Thymus (tissue), 11 donors: ENCODE data around the gene ST6GALNAC4. TPM values are rescaled to one million over a fixed set of nuclear protein-coding genes. Genes with fewer than 3 reads are reported as not detected.
"Not testable (repeated sequence)": the region's sequence is repeated elsewhere in the genome, so short reads cannot be mapped to it uniquely, and the experiment has no call there.

ENCODE experiments used
- DNase-seq, 9 donors: peaks; one replicate each; pipeline ENCODE4 v3.0.0-alpha.2; 2013; ENCODE audit warnings: low spot score in 9 of 9, low read depth in 6 of 9, missing footprints in 1 of 9
- H3K27ac ChIP-seq, 2 donors: one replicate each; pipeline ENCODE4 v1.5.1; 2013; ENCODE audit warnings: control low read depth in 1 of 2, low read depth in 1 of 2, low read length in 1 of 2, mild to moderate bottlenecking in 1 of 2, moderate library complexity in 1 of 2
- H3K27me3 ChIP-seq, 2 donors: one replicate each; pipeline ENCODE4 v1.5.1; 2013; ENCODE audit warnings: low read length in 1 of 2; ENCODE audit not compliant: control insufficient read depth in 2 of 2, insufficient read depth in 1 of 2
- H3K36me3 ChIP-seq, 2 donors: one replicate each; pipeline ENCODE4 v1.5.1; 2013; ENCODE audit warnings: low read length in 1 of 2, mild to moderate bottlenecking in 1 of 2, moderate library complexity in 1 of 2; ENCODE audit not compliant: control insufficient read depth in 2 of 2, insufficient read depth in 2 of 2
- H3K4me1 ChIP-seq, 2 donors: one replicate each; pipeline ENCODE4 v1.5.1; 2013; ENCODE audit warnings: low read length in 2 of 2; ENCODE audit not compliant: control insufficient read depth in 2 of 2, insufficient read depth in 2 of 2
- H3K4me3 ChIP-seq, 2 donors: one replicate each; pipeline ENCODE4 v1.5.1; 2013; ENCODE audit warnings: low read length in 2 of 2, control low read depth in 1 of 2, mild to moderate bottlenecking in 1 of 2
- H3K9me3 ChIP-seq, 2 donors: one replicate each; pipeline ENCODE4 v1.5.1; 2013; ENCODE audit warnings: low read length in 1 of 2, mild to moderate bottlenecking in 1 of 2; ENCODE audit not compliant: control insufficient read depth in 2 of 2, insufficient read depth in 1 of 2
- WGBS: extraction: QIAGEN DNeasy Blood & Tissue Kit; methylation state at CpG from one replicate; pipeline ENCODE4 v1.1.7; 2013; 5-methylcytosine and 5-hydroxymethylcytosine counted together
- polyA plus RNA-seq: library from polyadenylated mRNA; stranded (reverse); fragments of 200-250 nt; gene quantifications from one replicate; pipeline ENCODE4 v1.2.3, GENCODE V29; 2013
- total RNA-seq: library from RNA; stranded (reverse); fragments of 120-200 nt; gene quantifications from one replicate; pipeline ENCODE4 v1.2.4, GENCODE V29; 2013
- donor health status: healthy.

ST6GALNAC4 gene
- total and polyA plus RNA-seq, 2 donors: 8.5 to 12.8 TPM

- H3K36me3 ChIP-seq: peaks cover 30 to 35% of the 10 kb centered on the region in 2 donors
- H3K9me3 ChIP-seq: peaks cover 1 to 2% of the 10 kb centered on the region in 2 donors
- no peaks in the 10 kb centered on the region for H3K27me3 ChIP-seq
- H3K4me3 ChIP-seq: no peak overlapping the region
- WGBS: 95% methylated on average over 2 of the region's 2 CpGs
- H3K27ac ChIP-seq: no peak overlapping the region
- no peak for DNase-seq
- H3K4me1 ChIP-seq: peaks cover 4 to 8% of the 10 kb centered on the region in 2 donors
These were observed 29.0 kb downstream of the ST6GALNAC4 start for GRCh38 chr9:127887792-127888191.

- Histone ChIP-seq H3K4me3 (no peak overlapping the region), H3K9me3 (no peaks in the 10 kb centered on the region), H3K36me3 (peaks cover 28 to 31% of the 10 kb centered on the region in 2 donors), H3K27ac (no peak overlapping the region), H3K4me1 (peaks cover 7 to 12% of the 10 kb centered on the region in 2 donors), H3K27me3 (no peaks in the 10 kb centered on the region)
- no peak for DNase-seq
- 97% methylated on average over 18 of the region's 18 CpGs for WGBS
These were observed 30.4 kb downstream of the ST6GALNAC4 start for GRCh38 chr9:127886401-127886972.

- no peaks in the 10 kb centered on the region for H3K27me3 ChIP-seq
- no peak overlapping the region for H3K4me3 ChIP-seq
- no peak overlapping the region for H3K27ac ChIP-seq
- H3K4me1 ChIP-seq: peaks cover 7 to 12% of the 10 kb centered on the region in 2 donors
- peaks cover 24 to 29% of the 10 kb centered on the region in 2 donors for H3K36me3 ChIP-seq
- WGBS: 90% methylated on average over 13 of the region's 13 CpGs
- H3K9me3 ChIP-seq: no peaks in the 10 kb centered on the region
- DNase-seq: no peak
These were observed 31.1 kb downstream of the ST6GALNAC4 start for GRCh38 chr9:127885508-127886281.

GRCh38 chr9:127884976-127885490 is 31.8 kb downstream of the ST6GALNAC4 start:
- H3K4me1 ChIP-seq: peaks cover 7 to 12% of the 10 kb centered on the region in 2 donors
- no peak overlapping the region for H3K4me3 ChIP-seq
- no peak for DNase-seq
- H3K27me3 ChIP-seq: no peaks in the 10 kb centered on the region
- H3K27ac ChIP-seq: no peak overlapping the region
- 84% methylated on average over 15 of the region's 15 CpGs for WGBS
- no peaks in the 10 kb centered on the region for H3K9me3 ChIP-seq
- H3K36me3 ChIP-seq: peaks cover 17 to 22% of the 10 kb centered on the region in 2 donors

GRCh38 chr9:127884427-127884911 is 32.4 kb downstream of the ST6GALNAC4 start:
- peaks cover 7 to 12% of the 10 kb centered on the region in 2 donors for H3K4me1 ChIP-seq
- H3K36me3 ChIP-seq: peaks cover 17 to 21% of the 10 kb centered on the region in 2 donors
- 37% methylated on average over 11 of the region's 11 CpGs for WGBS
- no peaks in the 10 kb centered on the region for H3K9me3 ChIP-seq
- H3K4me3 ChIP-seq: no peak overlapping the region
- H3K27me3 ChIP-seq: no peaks in the 10 kb centered on the region
- DNase-seq: no peak
- H3K27ac ChIP-seq: no peak overlapping the region

GRCh38 chr9:127883959-127884358 is 32.9 kb downstream of the ST6GALNAC4 start:
- 97% methylated on average over 7 of the region's 7 CpGs for WGBS
- Histone ChIP-seq H3K27ac (no peak overlapping the region), H3K4me3 (no peak overlapping the region), H3K4me1 (peaks cover 7 to 12% of the 10 kb centered on the region in 2 donors), H3K27me3 (peaks cover 0 to 2% of the 10 kb centered on the region in 2 donors), H3K36me3 (peaks cover 17 to 21% of the 10 kb centered on the region in 2 donors), H3K9me3 (no peaks in the 10 kb centered on the region)
- no peak for DNase-seq

- Histone ChIP-seq H3K36me3 (peaks cover 6 to 14% of the 10 kb centered on the region in 2 donors), H3K27me3 (peaks cover 14 to 24% of the 10 kb centered on the region in 2 donors), H3K4me1 (peaks cover 7 to 14% of the 10 kb centered on the region in 2 donors)
- not testable (repeated sequence) for H3K27ac ChIP-seq, DNase-seq, H3K9me3 ChIP-seq, H3K4me3 ChIP-seq
- 95% methylated on average over 3 of the region's 3 CpGs for WGBS
These were observed 35.1 kb downstream of the ST6GALNAC4 start for GRCh38 chr9:127881715-127882114.

GRCh38 chr9:127880143-127880542 is 36.7 kb downstream of the ST6GALNAC4 start:
- Histone ChIP-seq H3K27ac (no peak overlapping the region), H3K9me3 (no peaks in the 10 kb centered on the region), H3K27me3 (peaks cover 15 to 30% of the 10 kb centered on the region in 2 donors), H3K4me3 (no peak overlapping the region), H3K4me1 (peaks cover 7 to 17% of the 10 kb centered on the region in 2 donors), H3K36me3 (peaks cover 4 to 7% of the 10 kb centered on the region in 2 donors)
- WGBS: 82% methylated on average over 8 of the region's 8 CpGs
- no peak for DNase-seq
